ENCODE measurements around the gene PTPRG.

DNA sequence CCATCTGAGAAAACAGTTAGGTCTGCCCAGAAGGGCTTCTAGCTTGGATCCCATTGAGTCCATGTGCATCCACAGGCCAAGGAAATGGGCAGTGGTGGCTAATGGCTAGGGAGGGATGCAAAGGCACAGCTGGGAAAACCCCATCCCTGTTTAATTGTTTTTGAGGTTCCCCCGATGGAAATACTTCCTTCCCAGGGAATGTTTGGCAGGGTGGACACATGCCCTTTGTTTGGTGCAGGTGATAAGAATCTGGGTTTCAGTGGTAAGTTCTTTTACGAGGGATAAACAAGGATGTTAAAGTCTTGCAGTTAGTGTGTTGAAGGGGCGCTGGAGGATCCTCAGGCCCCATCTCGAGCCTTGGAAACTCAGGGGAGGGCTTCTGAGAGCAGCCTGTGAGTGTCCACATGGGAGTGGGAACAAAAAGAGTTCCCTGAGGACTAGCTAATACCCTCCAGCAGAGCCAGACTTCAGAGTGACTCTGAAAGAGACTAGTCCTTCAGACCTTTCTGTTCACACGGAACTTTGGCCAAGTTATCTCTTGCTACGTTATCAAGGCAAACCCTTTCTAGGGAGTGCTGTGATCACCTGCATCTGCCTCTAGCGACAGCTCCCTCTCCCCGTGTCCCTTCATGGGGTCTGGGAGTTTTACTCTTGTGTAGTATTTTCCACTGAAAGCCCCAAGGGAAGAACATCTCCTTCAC, 17.4 kb downstream of the PTPRG start:
- TF ChIP-seq, protein P1, sequence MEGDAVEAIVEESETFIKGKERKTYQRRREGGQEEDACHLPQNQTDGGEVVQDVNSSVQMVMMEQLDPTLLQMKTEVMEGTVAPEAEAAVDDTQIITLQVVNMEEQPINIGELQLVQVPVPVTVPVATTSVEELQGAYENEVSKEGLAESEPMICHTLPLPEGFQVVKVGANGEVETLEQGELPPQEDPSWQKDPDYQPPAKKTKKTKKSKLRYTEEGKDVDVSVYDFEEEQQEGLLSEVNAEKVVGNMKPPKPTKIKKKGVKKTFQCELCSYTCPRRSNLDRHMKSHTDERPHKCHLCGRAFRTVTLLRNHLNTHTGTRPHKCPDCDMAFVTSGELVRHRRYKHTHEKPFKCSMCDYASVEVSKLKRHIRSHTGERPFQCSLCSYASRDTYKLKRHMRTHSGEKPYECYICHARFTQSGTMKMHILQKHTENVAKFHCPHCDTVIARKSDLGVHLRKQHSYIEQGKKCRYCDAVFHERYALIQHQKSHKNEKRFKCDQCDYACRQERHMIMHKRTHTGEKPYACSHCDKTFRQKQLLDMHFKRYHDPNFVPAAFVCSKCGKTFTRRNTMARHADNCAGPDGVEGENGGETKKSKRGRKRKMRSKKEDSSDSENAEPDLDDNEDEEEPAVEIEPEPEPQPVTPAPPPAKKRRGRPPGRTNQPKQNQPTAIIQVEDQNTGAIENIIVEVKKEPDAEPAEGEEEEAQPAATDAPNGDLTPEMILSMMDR (IDR thresholded peaks at IDR 0.05; ENCODE audit: low read depth, low read length), result no peak
- no peak for TF ChIP-seq EZH2phosphoT487 (IDR thresholded peaks at IDR 0.05; ENCODE audit: low read depth)

Measured in OCI-LY3 (cell line).